Uterus (tissue), 2 donors: ENCODE results near the gene PI4KA.
"Not testable (repeated sequence)": the region's sequence is repeated elsewhere in the genome, so short reads cannot be mapped to it uniquely, and the experiment has no call there.

ENCODE experiments used
- POLR2A ChIP-seq, 2 donors: fragments of 450-650 bp; IDR thresholded peaks; one replicate each; pipeline ENCODE4 v1.6.1; 2016; ENCODE audit warnings: antibody characterized with exemption in 2 of 2, mild to moderate bottlenecking in 1 of 2, moderate library complexity in 1 of 2
- TF ChIP-seq, protein P1 (sequence below), 4 experiments: fragments of 200-600 bp in 2 of 4; fragments of 450-650 bp in 2 of 4; sonication (generic) in 2 of 4; IDR thresholded peaks; one replicate each; pipeline ENCODE4 v1.5.1; 2016 to 2019; ENCODE audit warnings: antibody characterized with exemption in 4 of 4, mild to moderate bottlenecking in 2 of 4, moderate library complexity in 1 of 4

DNA sequence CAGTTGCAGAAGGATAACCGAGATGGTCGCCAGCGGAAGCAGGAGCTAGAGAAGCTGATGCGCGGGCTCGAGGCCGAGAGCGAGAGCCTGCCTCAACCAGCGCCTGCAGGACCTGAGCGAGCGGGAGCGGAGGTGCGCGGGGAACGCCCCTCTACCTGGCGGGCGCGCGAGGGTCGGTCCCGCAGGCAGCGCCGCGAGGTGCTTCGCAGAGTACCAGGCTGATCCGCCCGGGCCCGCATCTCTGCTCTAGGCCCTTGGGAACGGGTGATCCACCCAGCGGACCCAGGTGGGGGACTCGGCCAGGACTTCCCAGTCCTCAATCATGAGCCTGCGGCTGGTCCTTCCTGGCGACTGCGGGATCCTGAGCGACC is 156.5 kb downstream of the PI4KA start:
- not testable (repeated sequence) for TF ChIP-seq POLR2A (IDR thresholded peaks at IDR 0.05)
- TF ChIP-seq, protein P1, sequence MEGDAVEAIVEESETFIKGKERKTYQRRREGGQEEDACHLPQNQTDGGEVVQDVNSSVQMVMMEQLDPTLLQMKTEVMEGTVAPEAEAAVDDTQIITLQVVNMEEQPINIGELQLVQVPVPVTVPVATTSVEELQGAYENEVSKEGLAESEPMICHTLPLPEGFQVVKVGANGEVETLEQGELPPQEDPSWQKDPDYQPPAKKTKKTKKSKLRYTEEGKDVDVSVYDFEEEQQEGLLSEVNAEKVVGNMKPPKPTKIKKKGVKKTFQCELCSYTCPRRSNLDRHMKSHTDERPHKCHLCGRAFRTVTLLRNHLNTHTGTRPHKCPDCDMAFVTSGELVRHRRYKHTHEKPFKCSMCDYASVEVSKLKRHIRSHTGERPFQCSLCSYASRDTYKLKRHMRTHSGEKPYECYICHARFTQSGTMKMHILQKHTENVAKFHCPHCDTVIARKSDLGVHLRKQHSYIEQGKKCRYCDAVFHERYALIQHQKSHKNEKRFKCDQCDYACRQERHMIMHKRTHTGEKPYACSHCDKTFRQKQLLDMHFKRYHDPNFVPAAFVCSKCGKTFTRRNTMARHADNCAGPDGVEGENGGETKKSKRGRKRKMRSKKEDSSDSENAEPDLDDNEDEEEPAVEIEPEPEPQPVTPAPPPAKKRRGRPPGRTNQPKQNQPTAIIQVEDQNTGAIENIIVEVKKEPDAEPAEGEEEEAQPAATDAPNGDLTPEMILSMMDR (IDR thresholded peaks at IDR 0.05), result not testable (repeated sequence)
